Stomach (tissue), 9 donors: ENCODE results near the gene CD8B2. TPM values are rescaled to one million over a fixed set of nuclear protein-coding genes. Genes with fewer than 3 reads are reported as not detected.
A peak's percentile ranks its signal among the peaks of the same experiment; 100 is the strongest.
"Not testable (repeated sequence)": the region's sequence is repeated elsewhere in the genome, so short reads cannot be mapped to it uniquely, and the experiment has no call there.

Experiments
- DNase-seq, 2 donors: peaks; one replicate each; pipeline versions ENCODE4 v3.0.0 to v3.0.0-alpha.2; 2013 to 2019
- H3K27ac ChIP-seq, 5 donors: fragments of 200-600 bp in 4 of 5; sonication (generic) in 4 of 5; one replicate each; pipeline ENCODE4 v1.5.1; 2013 to 2019; ENCODE audit warnings: mild to moderate bottlenecking in 1 of 5, moderate library complexity in 1 of 5
- H3K27me3 ChIP-seq, 3 donors: fragments of 200-600 bp; sonication (generic); one replicate each; pipeline ENCODE4 v1.5.1; 2017 to 2019; ENCODE audit warnings: mixed run types in 1 of 3
- H3K36me3 ChIP-seq, 4 donors: fragments of 200-600 bp; sonication (generic); 1 replicate in 3 of 4; 2 replicates in 1 of 4; pipeline ENCODE4 v1.5.1; 2016 to 2019
- H3K4me1 ChIP-seq, 4 donors: fragments of 200-600 bp; sonication (generic); one replicate each; pipeline ENCODE4 v1.5.1; 2016 to 2019
- H3K4me3 ChIP-seq, 4 donors: fragments of 200-600 bp; sonication (generic) in 3 of 4; one replicate each; pipeline ENCODE4 v1.5.1; 2016 to 2019; ENCODE audit warnings: mild to moderate bottlenecking in 1 of 4
- H3K9me3 ChIP-seq, 4 donors: fragments of 200-600 bp; sonication (generic); one replicate each; pipeline ENCODE4 v1.5.1; 2016 to 2019
- CTCF ChIP-seq, 7 experiments: fragments of 450-650 bp in 4 of 7; fragments of 200-600 bp in 3 of 7; sonication (generic) in 3 of 7; IDR thresholded peaks; one replicate each; pipeline ENCODE4 v1.5.1; 2016 to 2019; ENCODE audit warnings: antibody characterized with exemption in 7 of 7, control low read depth in 2 of 7, mild to moderate bottlenecking in 1 of 7
- EP300 ChIP-seq: sonication (generic); formaldehyde crosslinking; IDR thresholded peaks from one replicate; pipeline ENCODE4 v1.6.1; 2017; ENCODE audit warnings: antibody characterized with exemption
- POLR2A ChIP-seq, 4 donors: fragments of 450-650 bp; IDR thresholded peaks; one replicate each; pipeline ENCODE4 v1.6.1; 2016; ENCODE audit warnings: antibody characterized with exemption in 4 of 4, control low read depth in 2 of 4, mild to moderate bottlenecking in 1 of 4, moderate library complexity in 1 of 4
- POLR2AphosphoS5 ChIP-seq, 3 donors: sonication (generic); formaldehyde crosslinking; IDR thresholded peaks; one replicate each; pipeline ENCODE4 v1.6.1; 2016; ENCODE audit warnings: antibody characterized with exemption in 3 of 3
- WGBS, 5 donors: extraction: QIAGEN DNeasy Blood & Tissue Kit in 3 of 5; methylation state at CpG; one replicate each; pipeline versions ENCODE4 v1.1.5 to v1.1.7; 2013 to 2018; 5-methylcytosine and 5-hydroxymethylcytosine counted together
- intact Hi-C: fragments of 100-400 bp; cut with DNase I; formaldehyde crosslinking; loops from one replicate; pipeline ENCODE4 v1.15.1; 2023; ENCODE audit warnings: low total_unique reads
- polyA plus RNA-seq, 3 donors: library from polyadenylated mRNA; stranded (reverse); fragments of 200-250 nt; gene quantifications; one replicate each; pipeline ENCODE4 v1.2.3, GENCODE V29; 2013
- total RNA-seq, 5 donors: library from RNA; depleted of rRNA; stranded (reverse); fragments of >200 nt; gene quantifications; one replicate each; pipeline versions ENCODE4 v1.1.0 to v1.2.3, GENCODE V29; 2014 to 2016
- donor health status: healthy with polysubstance abuse.
- donor health status: Bipolar disorder and iron deficiency.
- donor health status: healthy.

The CD8B2 gene
- total and polyA plus RNA-seq, 8 donors: 0.03 TPM; not detected in 7

DNA sequence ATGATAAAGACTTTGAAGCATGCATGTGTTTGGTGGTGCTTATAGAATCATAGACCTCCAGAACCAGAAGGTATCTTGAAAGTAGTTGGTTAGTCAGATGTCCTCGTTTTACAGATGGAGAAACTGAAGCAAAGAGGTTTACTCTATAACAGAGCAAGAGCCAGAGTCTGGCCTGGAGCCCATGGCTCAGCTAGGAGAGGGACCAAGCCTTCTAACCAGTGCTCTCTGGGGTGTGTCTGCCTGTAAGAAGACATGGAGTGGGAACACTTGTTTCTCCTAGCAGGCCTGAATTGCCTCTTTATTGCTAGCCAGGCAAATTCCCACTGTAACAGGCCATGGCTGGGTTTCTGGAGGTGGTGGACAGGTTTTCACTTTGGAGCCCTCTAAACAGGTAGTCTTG is 67.9 kb downstream of the CD8B2 start:
- H3K36me3 ChIP-seq: no peaks in the 10 kb centered on the region
- no peak for DNase-seq
- intact Hi-C loops: no loop called here
- no peak overlapping the region for H3K4me3 ChIP-seq
- no peaks in the 10 kb centered on the region for H3K9me3 ChIP-seq
- no peaks in the 10 kb centered on the region for H3K27me3 ChIP-seq
- no peak overlapping the region for H3K27ac ChIP-seq
- WGBS, 5 donors: 0% methylated on average over 1 of the region's 1 CpG
- TF ChIP-seq POLR2A (IDR thresholded peaks at IDR 0.05): no peak
- no peak for TF ChIP-seq CTCF (IDR thresholded peaks at IDR 0.05)
- TF ChIP-seq POLR2AphosphoS5 (IDR thresholded peaks at IDR 0.05): no peak
- H3K4me1 ChIP-seq: peaks cover 8 to 22% (median 14%) of the 10 kb centered on the region in 4 donors

- H3K4me3 ChIP-seq, intact Hi-C loops, H3K9me3 ChIP-seq, H3K27me3 ChIP-seq, H3K36me3 ChIP-seq, DNase-seq: not testable (repeated sequence)
- Histone ChIP-seq H3K27ac (peak overlapping the region; percentile 3 to 71 (median 65)), H3K4me1 (peaks cover 36 to 61% (median 46%) of the 10 kb centered on the region in 4 donors)
- peak in 1 of 3 donors; percentile 58 for TF ChIP-seq POLR2AphosphoS5 (IDR thresholded peaks at IDR 0.05)
- 29 to 61% (median 39%) methylated on average over 3 of the region's 3 CpGs for WGBS, 5 donors
Observed at GRCh38 chr2:106559786-106560185, 72.6 kb downstream of the CD8B2 start.

DNA sequence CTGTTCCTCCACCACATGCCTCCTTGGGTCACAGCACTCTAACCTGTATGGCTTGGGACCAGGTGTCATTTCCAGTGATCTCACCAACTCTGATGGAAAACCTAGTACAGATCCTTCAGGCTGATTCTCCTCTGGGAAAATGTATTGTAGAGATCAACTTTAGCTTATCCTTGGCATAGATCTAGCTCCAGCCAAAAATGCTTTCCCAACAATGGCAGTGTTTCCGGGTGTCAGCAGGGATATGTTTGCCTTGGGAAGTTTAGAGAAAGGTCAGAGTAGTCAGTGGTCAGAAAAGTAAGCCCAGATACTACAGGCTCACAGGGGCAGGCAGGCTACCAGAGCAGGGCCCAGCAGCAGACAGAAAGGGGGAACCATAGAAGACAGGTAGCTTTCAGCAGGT is 73.6 kb downstream of the CD8B2 start:
- WGBS, 5 donors: 30 to 50% (median 44%) methylated on average over 1 of the region's 1 CpG
- Histone ChIP-seq H3K4me1 (peaks cover 36 to 63% (median 50%) of the 10 kb centered on the region in 4 donors), H3K36me3 (no peaks in the 10 kb centered on the region), H3K27me3 (no peaks in the 10 kb centered on the region), H3K9me3 (no peaks in the 10 kb centered on the region), H3K4me3 (no peak overlapping the region), H3K27ac (peak overlapping the region; percentile 39 to 71 (median 65))
- intact Hi-C loops: no loop called here
- TF ChIP-seq POLR2A (IDR thresholded peaks at IDR 0.05) (no peak), POLR2AphosphoS5 (IDR thresholded peaks at IDR 0.05) (no peak), CTCF (IDR thresholded peaks at IDR 0.05) (no peak), EP300 (no peak)
- DNase-seq: no peak

GRCh38 chr2:106561356-106561755 is 74.2 kb downstream of the CD8B2 start:
- H3K27me3 ChIP-seq: no peaks in the 10 kb centered on the region
- peaks cover 36 to 69% (median 52%) of the 10 kb centered on the region in 4 donors for H3K4me1 ChIP-seq
- H3K9me3 ChIP-seq: no peaks in the 10 kb centered on the region
- H3K27ac ChIP-seq: peak overlapping the region in 4 of 5 donors; percentile 39 to 71 (median 66)
- TF ChIP-seq POLR2AphosphoS5 (IDR thresholded peaks at IDR 0.05): peak in 1 of 3 donors; percentile 27
- TF ChIP-seq CTCF (IDR thresholded peaks at IDR 0.05): no peak
- peak; percentile 37 to 71 for DNase-seq
- H3K4me3 ChIP-seq: no peak overlapping the region
- WGBS, 5 donors: 41 to 60% (median 47%) methylated on average over 5 to 8 of the region's 8 CpGs
- intact Hi-C loops: no loop called here
- H3K36me3 ChIP-seq: no peaks in the 10 kb centered on the region

GRCh38 chr2:106561803-106562202 is 74.6 kb downstream of the CD8B2 start:
- TF ChIP-seq CTCF (IDR thresholded peaks at IDR 0.05) (no peak), POLR2AphosphoS5 (IDR thresholded peaks at IDR 0.05) (no peak), POLR2A (IDR thresholded peaks at IDR 0.05) (no peak), EP300 (no peak)
- H3K4me1 ChIP-seq: peaks cover 36 to 71% (median 54%) of the 10 kb centered on the region in 4 donors
- H3K4me3 ChIP-seq: no peak overlapping the region
- intact Hi-C loops: no loop called here
- no peaks in the 10 kb centered on the region for H3K27me3 ChIP-seq
- peak overlapping the region in 4 of 5 donors; percentile 39 to 71 (median 66) for H3K27ac ChIP-seq
- H3K9me3 ChIP-seq: no peaks in the 10 kb centered on the region
- H3K36me3 ChIP-seq: no peaks in the 10 kb centered on the region
- WGBS, 5 donors: 82 to 91% (median 87%) methylated on average over 4 of the region's 4 CpGs
- DNase-seq: no peak
